Spleen (tissue), 11 donors: ENCODE data around the gene SMCHD1. TPM values are rescaled to one million over a fixed set of nuclear protein-coding genes. Genes with fewer than 3 reads are reported as not detected.
"Not testable (repeated sequence)": the region's sequence is repeated elsewhere in the genome, so short reads cannot be mapped to it uniquely, and the experiment has no call there.

ENCODE experiments used
- DNase-seq: peaks from one replicate; pipeline ENCODE4 v3.0.0-alpha.2; 2020
- H3K27ac ChIP-seq, 8 donors: fragments of 200-600 bp; sonication (generic) in 7 of 8; 1 replicate in 4 of 8; 2 replicates in 4 of 8; pipeline versions ENCODE4 v1.5.0 to v1.8.0; 2016 to 2021; ENCODE audit warnings: inconsistent platforms in 4 of 8, mild to moderate bottlenecking in 4 of 8, moderate library complexity in 1 of 8
- H3K27me3 ChIP-seq, 7 donors: fragments of 200-600 bp; sonication (generic) in 6 of 7; replicated peaks in 1 of 7; 1 replicate in 4 of 7; 2 replicates in 3 of 7; pipeline versions ENCODE4 v1.5.0 to v1.8.0; 2016 to 2021; ENCODE audit warnings: inconsistent platforms in 3 of 7, mild to moderate bottlenecking in 1 of 7
- H3K36me3 ChIP-seq, 6 donors: fragments of 200-600 bp; sonication (generic) in 5 of 6; 1 replicate in 4 of 6; 2 replicates in 2 of 6; pipeline versions ENCODE4 v1.5.0 to v1.8.0; 2016 to 2021; ENCODE audit warnings: inconsistent platforms in 2 of 6
- H3K4me1 ChIP-seq, 6 donors: fragments of 200-600 bp; sonication (generic) in 5 of 6; 1 replicate in 3 of 6; 2 replicates in 3 of 6; pipeline versions ENCODE4 v1.5.0 to v1.8.0; 2016 to 2021; ENCODE audit warnings: inconsistent platforms in 3 of 6
- H3K4me3 ChIP-seq, 8 donors: fragments of 200-600 bp; sonication (generic) in 7 of 8; 1 replicate in 4 of 8; 2 replicates in 4 of 8; pipeline versions ENCODE4 v1.5.0 to v1.8.0; 2016 to 2021; ENCODE audit warnings: inconsistent platforms in 4 of 8, mild to moderate bottlenecking in 4 of 8, moderate library complexity in 2 of 8
- H3K9me3 ChIP-seq, 8 donors: fragments of 200-600 bp; sonication (generic) in 7 of 8; 1 replicate in 4 of 8; 2 replicates in 4 of 8; pipeline versions ENCODE4 v1.5.0 to v1.8.0; 2016 to 2021; ENCODE audit warnings: inconsistent platforms in 4 of 8
- CTCF ChIP-seq, 11 experiments: fragments of 200-600 bp in 7 of 11; fragments of 450-650 bp in 4 of 11; sonication (generic) in 4 of 11; IDR thresholded peaks in 8 of 11; conservative IDR thresholded peaks in 3 of 11; 1 replicate in 7 of 11; 2 replicates in 4 of 11; pipeline versions ENCODE4 v1.4.0 to v1.8.0; 2016 to 2021; ENCODE audit warnings: antibody characterized with exemption in 11 of 11, inconsistent platforms in 4 of 11, mild to moderate bottlenecking in 1 of 11
- POLR2A ChIP-seq, 3 donors: fragments of 450-650 bp; IDR thresholded peaks; one replicate each; pipeline ENCODE4 v1.5.1; 2017; ENCODE audit warnings: antibody characterized with exemption in 3 of 3, mild to moderate bottlenecking in 1 of 3
- POLR2AphosphoS5 ChIP-seq, 3 donors: sonication (generic); formaldehyde crosslinking; IDR thresholded peaks; one replicate each; pipeline ENCODE4 v1.5.1; 2017; ENCODE audit warnings: antibody characterized with exemption in 3 of 3
- WGBS, 5 donors: extraction: QIAGEN DNeasy Blood & Tissue Kit in 3 of 5; methylation state at CpG; one replicate each; pipeline versions ENCODE4 v1.1.5 to v1.1.7; 2013 to 2018; 5-methylcytosine and 5-hydroxymethylcytosine counted together
- intact Hi-C: fragments of 100-400 bp; cut with DNase I; formaldehyde crosslinking; loops from one replicate; pipeline ENCODE4 v1.15.0; 2023; ENCODE audit warnings: low total_unique reads
- polyA plus RNA-seq, 3 donors: library from polyadenylated mRNA; stranded (reverse); fragments of 200-250 nt; gene quantifications; one replicate each; pipeline ENCODE4 v1.2.1, GENCODE V29; 2013
- total RNA-seq, 7 donors: library from RNA; depleted of rRNA in 3 of 7; stranded (reverse); fragments of >200 nt in 3 of 7; fragmentation: NEBNext Ultra II Directional in 4 of 7; extraction: Animal tissue kit (Norgen Biotek cat#: 25700) in 4 of 7; gene quantifications; one replicate each; pipeline versions ENCODE4 v1.1.0 to v1.2.1, GENCODE V29; 2016 to 2021
- donor health status: healthy with polysubstance abuse.
- donor health status: DM: no; HTN: no; CAD: no; lungs with moderate emphysema.
- donor health status: DM: no; HTN: no; CAD: no.
- donor health status: Bipolar disorder and iron deficiency.
- donor health status: healthy.
- donor health status: DM: no; HTN: no; CAD: no.
- donor health status: DM: yes; HTN: yes; CAD: no.

The SMCHD1 gene
- total and polyA plus RNA-seq, 10 donors = 14.7 to 361 (median 148) TPM

- H3K36me3 ChIP-seq = no peaks in the 10 kb centered on the region
- intact Hi-C loops = no loop called here
- H3K27ac ChIP-seq = no peak overlapping the region
- no peak for DNase-seq
- H3K4me3 ChIP-seq = no peak overlapping the region
- no peaks in the 10 kb centered on the region for H3K4me1 ChIP-seq
- H3K27me3 ChIP-seq = no peaks in the 10 kb centered on the region
- WGBS, 5 donors = 85 to 95% (median 94%) methylated on average over 3 of the region's 3 CpGs
- peaks cover 0 to 10% (median 0%) of the 10 kb centered on the region in 8 donors for H3K9me3 ChIP-seq
- TF ChIP-seq POLR2A (IDR thresholded peaks at IDR 0.05) = no peak
These were observed 170.2 kb downstream of the SMCHD1 start for GRCh38 chr18:2825613-2826175.

GRCh38 chr18:2826581-2826980 lies 171.1 kb downstream of the SMCHD1 start:
- H3K4me1 ChIP-seq = no peaks in the 10 kb centered on the region
- no peaks in the 10 kb centered on the region for H3K36me3 ChIP-seq
- DNase-seq = no peak
- H3K27ac ChIP-seq = peak overlapping the region in 4 of 8 donors; percentile 15 to 39 (median 26)
- peak in 2 of 3 donors; percentile 24 to 52 for TF ChIP-seq POLR2AphosphoS5 (IDR thresholded peaks at IDR 0.05)
- TF ChIP-seq CTCF (IDR thresholded peaks at IDR 0.05 in 8 of 11, conservative IDR thresholded peaks at IDR 0.05 in 3 of 11) = no peak
- no peak for TF ChIP-seq POLR2A (IDR thresholded peaks at IDR 0.05)
- intact Hi-C loops = no loop called here
- no peak overlapping the region for H3K4me3 ChIP-seq
- no peaks in the 10 kb centered on the region for H3K27me3 ChIP-seq
- peaks cover 0 to 10% (median 0%) of the 10 kb centered on the region in 8 donors for H3K9me3 ChIP-seq
- 64 to 75% (median 69%) methylated on average over 10 of the region's 10 CpGs for WGBS, 5 donors

- Histone ChIP-seq H3K9me3 (peaks cover 0 to 10% (median 0%) of the 10 kb centered on the region in 8 donors), H3K27ac (peak overlapping the region in 4 of 8 donors; percentile 15 to 39 (median 26)), H3K36me3 (no peaks in the 10 kb centered on the region), H3K27me3 (no peaks in the 10 kb centered on the region), H3K4me3 (no peak overlapping the region), H3K4me1 (no peaks in the 10 kb centered on the region)
- no peak for DNase-seq
- 76 to 86% (median 77%) methylated on average over 5 of the region's 5 CpGs for WGBS, 5 donors
- intact Hi-C loops = no loop called here
- no peak for TF ChIP-seq POLR2A (IDR thresholded peaks at IDR 0.05)
- no peak for TF ChIP-seq CTCF (IDR thresholded peaks at IDR 0.05 in 8 of 11, conservative IDR thresholded peaks at IDR 0.05 in 3 of 11)
- TF ChIP-seq POLR2AphosphoS5 (IDR thresholded peaks at IDR 0.05) = no peak
These were observed 171.5 kb downstream of the SMCHD1 start for GRCh38 chr18:2827061-2827460.

- H3K4me1 ChIP-seq, DNase-seq, H3K27ac ChIP-seq, intact Hi-C loops, H3K27me3 ChIP-seq, H3K4me3 ChIP-seq, H3K36me3 ChIP-seq: not testable (repeated sequence)
- WGBS, 5 donors = 94 to 98% (median 96%) methylated on average over 3 of the region's 3 CpGs
- peaks cover 0 to 20% (median 10%) of the 10 kb centered on the region in 8 donors for H3K9me3 ChIP-seq
These were observed 180.6 kb downstream of the SMCHD1 start for GRCh38 chr18:2836118-2836517.

GRCh38 chr18:2837290-2837689 lies 181.8 kb downstream of the SMCHD1 start:
- H3K4me3 ChIP-seq, intact Hi-C loops, H3K4me1 ChIP-seq, H3K27ac ChIP-seq, H3K27me3 ChIP-seq, H3K36me3 ChIP-seq, DNase-seq: not testable (repeated sequence)
- H3K9me3 ChIP-seq = peaks cover 0 to 20% (median 10%) of the 10 kb centered on the region in 8 donors

- WGBS, 5 donors = 63 to 73% (median 67%) methylated on average over 8 of the region's 8 CpGs
- Histone ChIP-seq H3K27me3 (no peaks in the 10 kb centered on the region), H3K4me3 (no peak overlapping the region), H3K9me3 (peaks cover 0 to 20% (median 10%) of the 10 kb centered on the region in 8 donors), H3K27ac (no peak overlapping the region), H3K4me1 (peaks cover 0 to 6% (median 0%) of the 10 kb centered on the region in 6 donors), H3K36me3 (no peaks in the 10 kb centered on the region)
- no peak for TF ChIP-seq POLR2A (IDR thresholded peaks at IDR 0.05)
- no peak for TF ChIP-seq CTCF (IDR thresholded peaks at IDR 0.05 in 8 of 11, conservative IDR thresholded peaks at IDR 0.05 in 3 of 11)
- no peak for TF ChIP-seq POLR2AphosphoS5 (IDR thresholded peaks at IDR 0.05)
- no peak for DNase-seq
- intact Hi-C loops = no loop called here
These were observed 183.7 kb downstream of the SMCHD1 start for GRCh38 chr18:2839202-2839601.
